ENCODE results near the gene CCDC158.

The CCDC158 gene

DNA sequence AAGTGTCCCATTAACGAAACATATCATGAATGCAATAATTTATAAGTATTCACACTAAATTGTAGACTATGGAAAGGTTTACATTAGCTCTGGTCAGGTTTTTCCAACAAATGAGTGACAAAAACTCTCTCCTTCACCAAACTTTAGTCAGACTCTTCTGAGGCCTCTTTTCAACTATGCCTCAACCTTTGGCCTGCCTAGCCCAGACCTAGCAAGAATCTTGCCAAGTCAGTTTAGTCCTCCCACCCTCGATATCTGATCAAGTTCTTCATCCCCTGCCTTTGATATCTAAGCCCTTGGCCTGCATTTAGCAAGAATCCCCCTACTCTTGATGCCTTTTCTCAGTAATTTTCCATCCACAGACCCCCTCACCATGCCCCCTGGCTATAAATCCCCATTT, 37.9 kb downstream of the CCDC158 start:
- H3K4me3 ChIP-seq (ENCODE audit: low read depth, low read length): no peak overlapping the region
- TF ChIP-seq, protein P1, sequence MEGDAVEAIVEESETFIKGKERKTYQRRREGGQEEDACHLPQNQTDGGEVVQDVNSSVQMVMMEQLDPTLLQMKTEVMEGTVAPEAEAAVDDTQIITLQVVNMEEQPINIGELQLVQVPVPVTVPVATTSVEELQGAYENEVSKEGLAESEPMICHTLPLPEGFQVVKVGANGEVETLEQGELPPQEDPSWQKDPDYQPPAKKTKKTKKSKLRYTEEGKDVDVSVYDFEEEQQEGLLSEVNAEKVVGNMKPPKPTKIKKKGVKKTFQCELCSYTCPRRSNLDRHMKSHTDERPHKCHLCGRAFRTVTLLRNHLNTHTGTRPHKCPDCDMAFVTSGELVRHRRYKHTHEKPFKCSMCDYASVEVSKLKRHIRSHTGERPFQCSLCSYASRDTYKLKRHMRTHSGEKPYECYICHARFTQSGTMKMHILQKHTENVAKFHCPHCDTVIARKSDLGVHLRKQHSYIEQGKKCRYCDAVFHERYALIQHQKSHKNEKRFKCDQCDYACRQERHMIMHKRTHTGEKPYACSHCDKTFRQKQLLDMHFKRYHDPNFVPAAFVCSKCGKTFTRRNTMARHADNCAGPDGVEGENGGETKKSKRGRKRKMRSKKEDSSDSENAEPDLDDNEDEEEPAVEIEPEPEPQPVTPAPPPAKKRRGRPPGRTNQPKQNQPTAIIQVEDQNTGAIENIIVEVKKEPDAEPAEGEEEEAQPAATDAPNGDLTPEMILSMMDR (conservative IDR thresholded peaks at IDR 0.05; ENCODE audit: low read depth, low read length): no peak
- no peak for DNase-seq (ENCODE audit: low read depth)

DNA sequence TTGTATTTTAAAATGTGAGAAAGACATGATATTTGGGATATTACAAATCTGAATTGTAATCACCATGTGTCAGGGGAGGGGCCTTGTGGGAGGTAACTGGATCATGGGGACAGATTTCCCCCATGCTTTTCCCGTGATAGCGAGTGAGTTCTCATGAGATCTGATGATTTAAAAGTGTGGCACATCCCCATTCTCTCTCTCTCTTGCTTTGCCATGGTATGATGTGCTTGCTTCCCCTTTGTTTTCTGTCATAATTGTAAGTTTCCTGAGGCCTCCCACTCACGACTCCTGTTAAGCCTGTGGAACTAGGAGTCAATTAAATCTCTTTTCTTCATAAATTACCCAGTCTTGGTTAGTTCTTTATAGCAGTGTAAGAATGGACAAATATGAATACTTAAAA, 39.0 kb downstream of the CCDC158 start:
- H3K4me3 ChIP-seq (ENCODE audit: low read depth, low read length): no peak overlapping the region
- TF ChIP-seq, protein P1 (conservative IDR thresholded peaks at IDR 0.05; ENCODE audit: low read depth, low read length): no peak
- no peak for DNase-seq (ENCODE audit: low read depth)

DNA sequence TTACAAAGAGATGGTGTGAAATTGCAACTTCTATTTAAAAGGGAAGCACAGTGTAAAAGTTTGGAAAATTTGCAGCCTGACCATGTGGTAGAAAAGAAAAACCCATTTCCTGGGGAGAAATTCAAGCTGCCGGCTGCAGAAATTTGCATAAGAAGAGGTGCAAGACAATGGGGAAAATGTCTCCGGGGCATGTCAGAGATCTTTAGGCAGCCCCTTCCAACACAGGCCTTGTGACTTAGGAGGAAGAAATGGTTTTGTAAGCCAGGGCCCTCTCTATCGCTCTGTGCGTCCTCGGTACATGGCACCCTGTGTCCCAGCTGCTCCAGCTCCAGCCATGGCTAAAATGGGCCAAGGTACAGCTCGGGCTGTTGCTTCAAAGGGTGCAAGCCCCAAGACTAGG, 40.4 kb downstream of the CCDC158 start:
- no peak overlapping the region for H3K4me3 ChIP-seq (ENCODE audit: low read depth, low read length)
- no peak for DNase-seq (ENCODE audit: low read depth)
- TF ChIP-seq, protein P1 (conservative IDR thresholded peaks at IDR 0.05; ENCODE audit: low read depth, low read length): no peak

DNA sequence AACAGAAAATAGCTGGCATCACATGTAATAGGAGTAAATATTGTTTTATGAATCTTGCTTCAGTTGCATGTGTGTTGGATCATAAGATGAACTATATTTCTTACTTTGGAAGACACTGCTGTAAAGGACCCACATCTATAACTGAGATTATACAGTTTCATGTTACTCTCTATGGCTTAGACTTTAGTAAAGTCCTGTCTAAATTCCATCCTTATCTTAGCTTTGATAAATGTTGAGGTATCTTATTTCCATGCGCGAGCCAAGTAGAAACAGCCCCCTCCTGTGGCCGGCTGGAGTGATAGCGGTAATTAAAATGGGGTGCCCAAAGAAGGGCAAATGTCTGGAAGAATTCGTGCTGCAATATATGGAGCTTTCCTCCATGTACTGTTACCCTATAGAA, 43.0 kb downstream of the CCDC158 start:
- peak; percentile 86 for DNase-seq (ENCODE audit: low read depth)
- H3K4me3 ChIP-seq (ENCODE audit: low read depth, low read length): no peak overlapping the region
- TF ChIP-seq, protein P1 (conservative IDR thresholded peaks at IDR 0.05; ENCODE audit: low read depth, low read length): peak; percentile 90

DNA sequence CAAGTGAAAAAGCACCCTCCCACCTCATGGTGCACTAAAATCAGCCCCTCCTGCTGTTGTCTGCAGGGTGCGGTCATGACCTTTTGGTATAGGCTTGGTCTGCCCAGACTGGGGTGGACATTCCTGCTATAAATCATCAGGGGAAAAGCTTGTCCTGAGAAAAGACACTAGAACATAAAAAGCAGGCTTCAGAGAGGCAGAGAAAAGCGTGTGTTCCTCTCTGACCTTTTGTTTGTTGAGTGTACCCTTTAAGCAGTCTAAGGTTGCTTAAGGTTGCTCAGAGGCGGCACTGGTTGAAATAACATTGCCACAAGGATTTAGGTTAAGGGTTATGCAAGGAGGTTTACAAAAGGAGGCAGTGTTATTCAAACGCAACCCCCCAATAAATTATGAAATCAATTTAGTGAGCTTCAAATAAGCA, 43.5 kb downstream of the CCDC158 start:
- no peak overlapping the region for H3K4me3 ChIP-seq (ENCODE audit: low read depth, low read length)
- peak; percentile 20 for DNase-seq (ENCODE audit: low read depth)
- TF ChIP-seq, protein P1 (conservative IDR thresholded peaks at IDR 0.05; ENCODE audit: low read depth, low read length): no peak

DNA sequence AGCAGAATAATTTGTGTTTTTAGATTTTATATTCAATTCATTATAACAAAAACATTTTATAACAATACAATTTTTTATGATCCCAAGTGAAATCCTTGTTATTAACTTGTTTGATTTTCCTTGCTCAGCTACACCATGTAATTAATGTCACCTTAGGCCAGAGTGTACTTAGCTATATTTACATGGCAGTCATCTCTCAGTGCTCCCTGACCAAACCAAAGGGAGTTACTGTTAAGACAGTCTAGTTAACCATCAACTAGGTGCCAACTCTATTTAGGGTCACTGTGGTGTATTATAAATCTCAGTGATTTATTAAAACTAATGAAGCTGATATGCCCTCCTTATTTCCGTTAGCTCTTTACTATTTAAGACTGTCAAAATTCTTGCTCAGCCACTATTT, 44.4 kb downstream of the CCDC158 start:
- no peak for DNase-seq (ENCODE audit: low read depth)
- no peak overlapping the region for H3K4me3 ChIP-seq (ENCODE audit: low read depth, low read length)
- TF ChIP-seq, protein P1 (conservative IDR thresholded peaks at IDR 0.05; ENCODE audit: low read depth, low read length): no peak

DNA sequence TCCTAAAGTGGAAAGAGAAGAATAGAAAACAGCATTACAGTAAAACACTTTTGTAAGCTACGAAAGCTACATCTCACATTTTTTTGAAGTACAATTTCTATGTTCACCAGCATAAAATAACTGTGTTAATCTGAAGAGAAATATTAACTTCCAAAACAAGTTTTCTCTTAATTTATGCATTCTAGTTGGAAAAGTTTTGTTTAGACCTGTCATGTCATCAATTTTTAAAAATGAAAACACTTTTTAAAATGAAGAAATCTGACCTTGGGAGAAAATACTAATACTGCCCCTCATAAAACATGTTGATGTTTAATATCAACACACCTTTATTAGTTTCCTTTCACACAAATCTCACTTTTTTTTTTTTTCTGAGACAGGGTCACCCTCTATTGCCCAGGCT, 45.2 kb downstream of the CCDC158 start:
- no peak overlapping the region for H3K4me3 ChIP-seq (ENCODE audit: low read depth, low read length)
- no peak for DNase-seq (ENCODE audit: low read depth)
- TF ChIP-seq, protein P1 (conservative IDR thresholded peaks at IDR 0.05; ENCODE audit: low read depth, low read length): no peak

Data from choroid plexus epithelial cell (primary cell).